GM12865 (cell line): ENCODE data around the gene GCK.

Experiments
- DNase-seq: peaks from one replicate; pipeline ENCODE4 v3.0.0; 2010; ENCODE audit warnings: low read depth
- H3K4me3 ChIP-seq: 2 replicates; pipeline ENCODE4 v1.5.1; 2011; ENCODE audit warnings: mild to moderate bottlenecking, low read depth, low read length, control low read depth
- TF ChIP-seq, protein P1 (sequence below): IDR thresholded peaks from 2 replicates; pipeline ENCODE4 v1.5.1; 2011; ENCODE audit warnings: low read length, control low read depth, low read depth, inconsistent platforms; ENCODE audit not compliant: insufficient read depth; ENCODE audit errors: missing control alignments

Gene GCK

DNA sequence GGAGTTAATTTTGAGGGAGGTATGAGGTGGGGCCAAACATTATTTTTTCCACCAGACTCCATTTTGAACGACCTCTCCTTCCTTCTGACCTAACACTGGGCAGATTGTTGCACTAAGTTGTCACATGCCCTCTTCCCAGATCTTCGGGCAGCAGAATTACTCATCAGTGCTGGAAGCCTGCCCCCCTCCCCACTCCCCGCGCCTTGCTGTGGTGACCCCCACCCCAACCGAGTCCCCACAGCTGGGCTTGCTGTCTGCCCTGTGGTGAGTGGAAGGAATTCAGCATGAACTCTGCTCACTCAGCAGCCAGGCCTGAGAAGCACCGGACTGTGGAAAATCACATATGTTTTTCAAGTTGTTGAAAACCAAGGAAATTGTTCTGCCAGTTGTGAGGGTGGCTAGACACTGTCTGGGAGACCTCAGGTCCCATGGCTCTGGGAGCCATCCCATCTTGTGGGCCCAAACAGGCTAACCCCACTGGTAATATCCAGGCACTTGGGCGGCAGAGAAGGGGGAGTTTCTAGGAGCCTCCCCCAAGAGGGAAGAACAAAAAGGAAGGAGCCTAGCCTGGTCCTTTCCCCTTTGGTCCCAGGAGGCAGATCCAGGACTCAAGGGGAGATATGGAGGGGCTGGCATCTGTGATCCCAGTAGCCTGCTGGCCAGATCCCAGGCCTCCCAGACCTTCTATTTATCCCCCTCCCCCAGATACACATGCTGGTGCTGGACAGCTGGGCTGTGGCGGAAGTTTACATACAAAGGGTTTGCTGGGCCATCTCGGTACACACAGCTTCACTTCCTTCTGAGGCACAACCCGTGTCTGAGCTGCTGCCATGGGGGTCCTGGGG, 88.6 kb downstream of the GCK start:
- TF ChIP-seq, protein P1, sequence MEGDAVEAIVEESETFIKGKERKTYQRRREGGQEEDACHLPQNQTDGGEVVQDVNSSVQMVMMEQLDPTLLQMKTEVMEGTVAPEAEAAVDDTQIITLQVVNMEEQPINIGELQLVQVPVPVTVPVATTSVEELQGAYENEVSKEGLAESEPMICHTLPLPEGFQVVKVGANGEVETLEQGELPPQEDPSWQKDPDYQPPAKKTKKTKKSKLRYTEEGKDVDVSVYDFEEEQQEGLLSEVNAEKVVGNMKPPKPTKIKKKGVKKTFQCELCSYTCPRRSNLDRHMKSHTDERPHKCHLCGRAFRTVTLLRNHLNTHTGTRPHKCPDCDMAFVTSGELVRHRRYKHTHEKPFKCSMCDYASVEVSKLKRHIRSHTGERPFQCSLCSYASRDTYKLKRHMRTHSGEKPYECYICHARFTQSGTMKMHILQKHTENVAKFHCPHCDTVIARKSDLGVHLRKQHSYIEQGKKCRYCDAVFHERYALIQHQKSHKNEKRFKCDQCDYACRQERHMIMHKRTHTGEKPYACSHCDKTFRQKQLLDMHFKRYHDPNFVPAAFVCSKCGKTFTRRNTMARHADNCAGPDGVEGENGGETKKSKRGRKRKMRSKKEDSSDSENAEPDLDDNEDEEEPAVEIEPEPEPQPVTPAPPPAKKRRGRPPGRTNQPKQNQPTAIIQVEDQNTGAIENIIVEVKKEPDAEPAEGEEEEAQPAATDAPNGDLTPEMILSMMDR, result no peak
- no peak overlapping the region for H3K4me3 ChIP-seq
- DNase-seq, result no peak

DNA sequence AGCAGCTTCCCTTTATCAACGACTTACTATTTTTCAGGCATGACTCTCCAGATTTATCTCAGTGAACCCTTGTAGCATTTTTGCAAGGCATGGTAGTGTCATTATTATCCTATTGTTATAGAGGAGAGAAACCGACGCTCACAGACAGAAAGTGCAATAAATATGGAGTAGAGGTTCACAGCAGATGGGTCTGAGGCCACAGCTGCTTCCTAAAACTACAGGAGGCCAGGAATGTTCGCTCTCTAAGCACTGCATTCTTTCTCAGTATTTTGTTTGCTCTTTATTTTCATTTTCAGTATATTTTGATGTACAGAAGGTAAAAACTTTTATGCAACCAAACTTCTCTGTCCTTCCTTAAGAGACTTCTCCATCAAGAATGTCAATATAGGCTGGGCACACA, 89.6 kb downstream of the GCK start:
- no peak overlapping the region for H3K4me3 ChIP-seq
- TF ChIP-seq, protein P1, result no peak
- no peak for DNase-seq

DNA sequence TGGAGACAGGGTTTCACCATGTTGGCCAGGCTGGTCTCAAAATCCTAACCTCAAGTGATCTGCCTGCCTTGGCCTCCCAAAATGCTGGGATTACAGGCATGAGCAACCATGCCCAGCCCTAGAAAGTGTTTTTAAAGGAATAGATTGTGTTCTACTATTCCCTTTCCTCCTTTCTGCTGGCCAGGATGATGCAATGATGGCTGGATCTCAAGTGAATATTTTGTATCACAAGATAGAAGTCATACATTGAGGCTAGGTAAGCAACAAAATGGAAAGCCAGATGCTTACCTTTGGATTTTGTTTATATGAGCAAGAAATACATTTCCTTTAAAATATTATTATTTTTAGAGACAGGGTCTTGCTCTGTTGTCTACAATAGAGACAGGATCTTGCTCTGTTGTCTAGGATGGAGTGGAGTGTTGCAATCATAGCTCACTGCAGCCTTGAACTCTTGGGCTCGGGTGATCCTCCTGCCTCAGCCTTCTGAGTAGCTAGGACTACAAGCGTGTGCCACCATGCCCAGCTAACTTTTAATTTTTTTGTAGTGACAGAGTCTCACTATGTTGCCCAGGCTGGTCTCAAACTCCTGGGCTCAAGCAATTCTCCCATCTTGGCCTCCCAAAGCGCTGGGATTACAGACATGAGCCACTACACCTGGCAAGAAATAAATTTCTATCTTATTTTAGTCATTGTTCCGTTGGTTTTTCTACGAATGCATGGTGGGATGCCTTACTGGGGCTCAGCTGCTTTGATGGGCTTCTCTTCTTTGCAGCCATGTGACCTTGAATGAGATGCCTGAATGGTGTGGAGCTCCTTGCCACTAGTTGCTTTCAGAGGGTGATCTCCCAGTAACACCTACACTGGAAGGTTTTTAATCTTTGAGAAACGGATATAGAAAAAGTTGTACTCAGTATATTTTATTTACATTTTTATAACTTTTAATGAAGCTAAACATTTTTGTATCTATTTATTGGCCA, 90.9 kb downstream of the GCK start:
- H3K4me3 ChIP-seq, result no peak overlapping the region
- TF ChIP-seq, protein P1, result no peak
- DNase-seq, result no peak

DNA sequence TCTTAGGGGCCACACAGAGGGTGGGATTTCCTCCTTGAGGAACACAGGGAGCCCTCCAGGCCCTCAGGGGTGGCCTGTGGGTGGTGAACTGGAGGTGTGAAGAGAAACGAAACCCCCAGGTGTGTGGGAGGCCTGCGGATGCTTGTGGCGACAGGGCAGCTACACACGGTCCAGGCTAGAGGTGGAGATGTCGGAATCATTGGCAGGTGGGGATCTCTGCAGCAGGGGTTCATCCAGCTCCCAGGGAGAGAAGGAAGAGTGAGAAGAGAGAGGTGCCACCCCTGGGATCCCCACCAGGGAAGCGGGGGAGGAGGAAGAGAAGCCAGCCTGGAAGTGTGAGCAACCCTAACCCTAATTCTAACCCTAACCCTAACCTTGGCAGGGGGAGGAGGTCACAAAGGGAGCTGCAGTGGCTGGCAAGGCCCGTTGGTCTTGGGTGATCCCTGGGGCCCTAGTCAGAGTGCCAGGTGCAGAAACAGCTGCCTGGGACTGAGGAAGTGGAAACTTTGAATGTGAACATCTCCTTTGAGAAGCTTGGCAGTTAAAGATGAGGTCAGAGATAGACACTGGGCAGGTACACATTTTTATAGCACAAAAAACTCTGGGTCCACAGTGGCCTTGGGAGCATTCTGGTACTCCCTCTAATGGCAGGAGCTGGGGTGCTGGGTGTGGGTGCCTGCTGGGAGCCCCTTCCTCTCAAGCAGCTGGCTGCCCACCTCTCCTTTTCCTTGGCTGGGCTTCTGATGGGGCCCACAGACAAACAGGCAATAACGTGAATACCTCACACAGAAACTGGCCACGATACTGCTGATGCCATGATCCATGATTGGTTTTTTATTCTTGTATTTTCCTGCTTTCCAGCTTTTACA, 91.9 kb downstream of the GCK start:
- TF ChIP-seq, protein P1, result no peak
- H3K4me3 ChIP-seq, result no peak overlapping the region
- DNase-seq, result peak; percentile 44

DNA sequence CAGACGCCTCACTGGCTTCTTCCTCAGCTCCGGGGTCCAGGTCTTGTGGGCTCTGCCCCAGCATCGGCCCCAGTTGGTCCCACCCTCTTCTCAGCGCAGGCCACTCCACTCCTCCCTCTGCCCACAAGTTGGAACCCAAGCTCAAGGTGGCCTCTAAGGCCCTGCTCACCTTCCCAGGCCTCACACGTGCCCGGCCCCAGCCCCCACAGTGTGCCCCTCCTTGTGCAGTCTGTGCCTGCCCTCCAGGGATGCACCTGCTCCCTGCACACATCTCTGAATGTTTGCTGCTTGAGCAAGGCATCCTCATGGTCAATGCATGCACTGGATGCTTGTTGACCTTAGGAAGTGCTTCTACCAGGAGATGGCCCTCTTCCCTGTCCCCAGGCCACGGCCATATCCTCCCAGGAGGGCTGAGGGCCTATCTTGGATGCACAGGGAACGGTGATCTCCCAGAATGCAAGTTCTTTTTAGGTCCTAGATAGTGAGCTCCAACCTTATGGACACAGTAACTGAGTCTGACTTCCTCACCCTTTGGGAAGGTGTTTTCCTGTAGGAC, 92.8 kb downstream of the GCK start:
- TF ChIP-seq, protein P1, result no peak
- no peak overlapping the region for H3K4me3 ChIP-seq
- no peak for DNase-seq

DNA sequence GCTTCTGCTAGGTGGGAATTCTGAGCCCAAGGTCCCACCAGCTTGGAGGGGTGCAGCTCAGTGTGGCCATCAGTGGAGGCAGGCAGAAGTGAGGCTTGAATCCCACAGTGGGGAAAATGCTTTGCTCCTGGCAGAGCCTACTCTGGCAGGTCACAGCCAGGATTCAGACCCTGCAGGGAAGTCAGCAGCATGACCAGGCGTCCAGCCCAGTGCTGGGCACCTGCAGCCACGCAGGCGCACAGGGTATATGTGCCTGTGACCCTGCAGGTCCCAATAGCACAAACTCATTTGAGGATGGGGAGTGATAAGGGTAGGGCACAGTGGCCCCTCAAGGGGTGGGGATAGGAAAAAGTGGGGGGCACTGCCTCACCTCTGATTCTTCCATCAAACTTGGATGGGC, 93.5 kb downstream of the GCK start:
- DNase-seq, result no peak
- TF ChIP-seq, protein P1, result no peak
- no peak overlapping the region for H3K4me3 ChIP-seq
